ENCODE measurements around the gene LHB. TPM values are rescaled to one million over a fixed set of nuclear protein-coding genes. Genes with fewer than 3 reads are reported as not detected.

LHB gene
- total RNA-seq (2022; extraction: Qiagen RNA extraction; ENCODE audit: low read depth) = not detected in 5 replicates

DNA sequence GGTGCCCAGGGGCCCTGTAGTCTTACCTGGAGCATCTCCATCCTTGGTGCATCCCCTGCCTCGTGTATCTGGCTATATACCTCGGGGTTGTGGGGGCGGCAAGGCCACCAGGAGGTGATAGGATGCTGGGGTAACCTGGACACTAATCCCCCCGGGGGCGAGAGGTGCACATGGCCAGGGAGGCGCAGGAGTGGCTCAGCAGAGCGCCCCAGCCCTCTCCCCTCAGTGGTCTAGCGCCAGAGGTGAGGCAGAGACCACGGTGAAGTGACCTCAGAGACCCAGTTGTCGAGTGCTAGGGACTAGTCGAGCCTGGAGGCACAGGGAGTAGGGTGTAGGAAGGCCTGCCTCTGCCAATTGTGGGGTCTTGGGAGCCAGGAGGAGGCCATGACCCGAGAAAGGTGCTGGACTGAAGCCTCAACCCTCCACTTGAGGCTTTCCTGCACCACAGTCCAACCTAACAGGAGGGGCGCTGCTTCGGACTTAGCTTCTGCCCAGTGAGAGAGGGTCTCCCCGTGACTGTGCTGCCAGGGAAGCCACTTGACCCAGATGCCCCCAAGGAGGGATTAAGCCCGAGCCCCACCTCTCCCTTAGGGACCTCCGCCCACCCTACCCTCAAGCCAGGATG lies at the start of gene LHB:
LHB (minus strand) TSS at position 51 of the 625 bp plus-strand sequence; CDS start at position 41, 10 bp downstream.

GRCh38 chr19:49064768-49065611 lies 48.1 kb upstream of the LHB start, which contains the start of gene NTF4:
Gene NTF4, minus strand, starts transcription at chr19:49064818. Its CDS starts 2,821 bp downstream, at chr19:49061997.

GRCh38 chr19:49057636-49058234 lies 40.8 kb upstream of the LHB start, which contains the start of gene CGB7:
Gene CGB7, minus strand, starts transcription at chr19:49057749. Its CDS starts 2,374 bp downstream, at chr19:49055375.

GRCh38 chr19:49049011-49049410 lies 32.1 kb upstream of the LHB start, which contains the start of gene CGB8:
Gene CGB8, minus strand, starts transcription at chr19:49049111. Its CDS starts 372 bp downstream, at chr19:49048739.

DNA sequence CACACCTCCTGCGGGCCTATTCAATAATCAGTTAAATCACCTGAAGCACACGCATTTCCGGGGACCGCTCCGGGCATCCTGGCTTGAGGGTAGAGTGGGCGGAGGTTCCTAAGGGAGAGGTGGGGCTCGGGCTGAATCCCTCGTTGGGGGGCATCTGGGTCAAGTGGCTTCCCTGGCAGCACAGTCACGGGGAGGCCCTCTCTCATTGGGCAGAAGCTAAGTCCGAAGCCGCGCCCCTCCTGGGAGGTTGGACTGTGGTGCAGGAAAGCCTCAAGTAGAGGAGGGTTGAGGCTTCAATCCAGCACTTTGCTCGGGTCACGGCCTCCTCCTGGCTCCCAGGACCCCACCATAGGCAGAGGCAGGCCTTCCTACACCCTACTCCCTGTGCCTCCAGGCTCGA lies 26.7 kb upstream of the LHB start, which contains the start of gene CGB5:
CGB5 (plus strand) TSS at position 301 of the 400 bp plus-strand sequence. CDS start 362 bp downstream, outside the sequence.

GRCh38 chr19:49036815-49037214 lies 19.9 kb upstream of the LHB start, which contains the start of gene CGB1:
Gene CGB1, minus strand, starts transcription at chr19:49036895. Its CDS starts 184 bp downstream, at chr19:49036711.

DNA sequence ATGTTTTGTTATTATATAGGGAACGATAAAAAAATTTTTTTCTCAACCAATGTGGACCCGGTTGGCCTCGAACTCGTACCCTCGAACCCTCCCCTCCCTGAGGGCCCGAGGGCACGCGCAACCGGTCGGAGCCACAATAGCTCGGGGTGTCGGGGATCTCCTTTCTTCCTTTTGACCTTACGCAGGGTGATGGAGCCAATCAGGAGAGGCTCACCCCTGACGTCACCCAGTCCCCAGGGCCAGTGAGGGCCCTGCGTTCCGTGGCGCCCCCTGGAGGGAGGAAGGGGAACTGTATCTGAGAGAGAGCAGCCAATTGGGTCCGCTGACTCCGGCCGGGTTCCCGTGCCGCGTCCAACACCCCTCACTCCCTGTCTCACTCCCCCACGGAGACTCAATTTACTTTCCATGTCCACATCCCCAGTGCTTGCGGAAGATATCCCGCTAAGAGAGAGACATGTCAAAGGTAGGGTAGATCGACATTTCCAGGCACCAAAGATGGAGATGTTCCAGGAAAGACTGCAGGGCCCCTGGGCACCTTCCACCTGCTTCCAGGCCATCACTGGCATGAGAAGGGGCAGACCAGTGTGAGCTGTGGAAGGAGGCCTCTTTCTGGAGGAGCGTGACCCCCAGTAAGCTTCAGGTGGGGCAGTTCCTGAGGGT lies 14.9 kb upstream of the LHB start, which contains the start of gene CGB2:
CGB2 (plus strand) TSS at position 249 of the 660 bp plus-strand sequence; CDS start at position 455, 206 bp downstream.

GRCh38 chr19:49024233-49024632 lies 7.3 kb upstream of the LHB start, which contains the start of gene CGB3:
Gene CGB3, minus strand, starts transcription at chr19:49024333. Its CDS starts 362 bp downstream, at chr19:49023971.

GRCh38 chr19:48993175-48994034 lies 23.5 kb downstream of the LHB start, which contains the start of the genes GYS1 and RUVBL2:
Gene GYS1, minus strand, starts transcription at chr19:48993309. Its CDS starts 197 bp downstream, at chr19:48993112.
Gene RUVBL2, plus strand, starts transcription at chr19:48993887. Its CDS starts 25 bp downstream, at chr19:48993912.

Other genes starting within 250 kb of the LHB start
- gene BCAT2, start 206.1 kb downstream of the LHB start, total RNA-seq (2022; extraction: Qiagen RNA extraction; ENCODE audit: low read depth) = 50.8 to 62.8 TPM (median 58.1 TPM) in 5 replicates
- 12.3 to 16.2 TPM (median 13.0 TPM) in 5 replicates for gene HSD17B14, start 180.6 kb downstream of the LHB start, total RNA-seq (2022; extraction: Qiagen RNA extraction; ENCODE audit: low read depth)
- gene PLEKHA4, start 148.5 kb downstream of the LHB start, total RNA-seq (2022; extraction: Qiagen RNA extraction; ENCODE audit: low read depth) = 1.1 to 2.2 TPM (median 1.5 TPM) in 5 replicates
- gene PPP1R15A, start 144.7 kb downstream of the LHB start, total RNA-seq (2022; extraction: Qiagen RNA extraction; ENCODE audit: low read depth) = 84.1 to 116 TPM (median 94.2 TPM) in 5 replicates
- not detected in 5 replicates for gene TULP2, start 118.3 kb downstream of the LHB start, total RNA-seq (2022; extraction: Qiagen RNA extraction; ENCODE audit: low read depth)
- 193 to 220 TPM (median 200 TPM) in 5 replicates for gene NUCB1, start 116.8 kb downstream of the LHB start, total RNA-seq (2022; extraction: Qiagen RNA extraction; ENCODE audit: low read depth)
- 1.2 to 2.7 TPM (median 1.7 TPM) in 5 replicates for gene DHDH, start 83.4 kb downstream of the LHB start, total RNA-seq (2022; extraction: Qiagen RNA extraction; ENCODE audit: low read depth)
- gene BAX, start 62.2 kb downstream of the LHB start, total RNA-seq (2022; extraction: Qiagen RNA extraction; ENCODE audit: low read depth) = 267 to 409 TPM (median 344 TPM) in 5 replicates
- 16,193 to 24,145 TPM (median 18,864 TPM) in 5 replicates for gene FTL, start 51.8 kb downstream of the LHB start, total RNA-seq (2022; extraction: Qiagen RNA extraction; ENCODE audit: low read depth)
- 16.8 to 21.1 TPM (median 19.5 TPM) in 5 replicates for gene GYS1, start 23.8 kb downstream of the LHB start, total RNA-seq (2022; extraction: Qiagen RNA extraction; ENCODE audit: low read depth)
- 214 to 245 TPM (median 232 TPM) in 5 replicates for gene RUVBL2, start 23.2 kb downstream of the LHB start, total RNA-seq (2022; extraction: Qiagen RNA extraction; ENCODE audit: low read depth)
- gene CGB3, start 7.2 kb upstream of the LHB start, total RNA-seq (2022; extraction: Qiagen RNA extraction; ENCODE audit: low read depth) = 0.38 TPM in 1 of 5 replicates, not detected in the others
- 0.26 to 0.34 TPM (median 0.26 TPM) in 3 of 5 replicates, not detected in the others for gene CGB2, start 14.8 kb upstream of the LHB start, total RNA-seq (2022; extraction: Qiagen RNA extraction; ENCODE audit: low read depth)
- 0.21 TPM in 1 of 5 replicates, not detected in the others for gene CGB1, start 19.8 kb upstream of the LHB start, total RNA-seq (2022; extraction: Qiagen RNA extraction; ENCODE audit: low read depth)
- 0.59 to 2.7 TPM (median 1.2 TPM) in 5 replicates for gene CGB5, start 26.8 kb upstream of the LHB start, total RNA-seq (2022; extraction: Qiagen RNA extraction; ENCODE audit: low read depth)
- gene CGB8, start 32.0 kb upstream of the LHB start, total RNA-seq (2022; extraction: Qiagen RNA extraction; ENCODE audit: low read depth) = 1.9 to 3.4 TPM (median 2.0 TPM) in 5 replicates
- 0.21 to 0.97 TPM (median 0.55 TPM) in 4 of 5 replicates, not detected in the other for gene CGB7, start 40.7 kb upstream of the LHB start, total RNA-seq (2022; extraction: Qiagen RNA extraction; ENCODE audit: low read depth)
- 0.42 to 0.61 TPM (median 0.54 TPM) in 5 replicates for gene NTF4, start 47.7 kb upstream of the LHB start, total RNA-seq (2022; extraction: Qiagen RNA extraction; ENCODE audit: low read depth)
- gene KCNA7, start 55.6 kb upstream of the LHB start, total RNA-seq (2022; extraction: Qiagen RNA extraction; ENCODE audit: low read depth) = not detected in 5 replicates
- gene SNRNP70, start 68.4 kb upstream of the LHB start, total RNA-seq (2022; extraction: Qiagen RNA extraction; ENCODE audit: low read depth) = 302 to 324 TPM (median 319 TPM) in 5 replicates
- gene LIN7B, start 97.3 kb upstream of the LHB start, total RNA-seq (2022; extraction: Qiagen RNA extraction; ENCODE audit: low read depth) = 5.7 to 7.1 TPM (median 6.7 TPM) in 5 replicates
- 1.5 to 2.5 TPM (median 1.6 TPM) in 5 replicates for gene C19orf73, start 102.1 kb upstream of the LHB start, total RNA-seq (2022; extraction: Qiagen RNA extraction; ENCODE audit: low read depth)
- gene PPFIA3, start 102.5 kb upstream of the LHB start, total RNA-seq (2022; extraction: Qiagen RNA extraction; ENCODE audit: low read depth) = 4.5 to 8.8 TPM (median 8.1 TPM) in 5 replicates
- 0.06 TPM in 2 of 5 replicates, not detected in the others for gene HRC, start 138.3 kb upstream of the LHB start, total RNA-seq (2022; extraction: Qiagen RNA extraction; ENCODE audit: low read depth)
- 6.9 to 10.2 TPM (median 8.4 TPM) in 5 replicates for gene TRPM4, start 140.7 kb upstream of the LHB start, total RNA-seq (2022; extraction: Qiagen RNA extraction; ENCODE audit: low read depth)